K562 (cell line): Measurements from ENCODE around the gene ALDH8A1. TPM values are rescaled to one million over a fixed set of nuclear protein-coding genes. Genes with fewer than 3 reads are reported as not detected.

Experiments
- ATAC-seq: fragments of 200-7000 bp; cut with Tn5 transposase; 3 replicates; pipeline ENCODE4 v1.9.1; 2020; ENCODE audit warnings: moderate library complexity
- BruUV-seq: library from RNA; stranded (reverse); fragments of 400-500 nt; replicated peaks from 2 replicates; lab custom pipeline; 2021; lab: Mats Ljungman, UMichigan
- CTCF ChIA-PET: fragments of 300-600 bp; formaldehyde crosslinking; extraction: SDS; loops from one replicate; lab custom pipeline; 2021; ENCODE audit warnings: low intra/inter-chr PET ratio; lab: Yijun Ruan, JAX
- POLR2A ChIA-PET: fragments of 300-600, 350-650 bp; sonication (Branson Sonifier 250); formaldehyde crosslinking; extraction: SDS; loops from one replicate; lab custom pipeline; 2021; ENCODE audit warnings: antibody characterized with exemption, inconsistent platforms; lab: Yijun Ruan, JAX
- DNase-seq, 4 experiments: peaks; one replicate each; pipeline versions ENCODE4 v3.0.0 to v3.0.0-alpha.2; 2011 to 2018; ENCODE audit warnings: low spot score in 3 of 4, mixed read lengths in 3 of 4; ENCODE audit errors: extremely low read depth in 1 of 4
- FAIRE-seq: peaks from 2 replicates; lab custom pipeline; 2011; peaks lifted over from hg19 to GRCh38; lab: Jason Lieb, UNC
- H2AFZ ChIP-seq: 2 replicates; pipeline ENCODE4 v1.6.0; 2011; ENCODE audit warnings: low read depth, low read length, control low read depth, inconsistent platforms
- H3K27ac ChIP-seq: fragments of 200-600 bp; 3 replicates; pipeline ENCODE4 v1.8.0; 2011; ENCODE audit warnings: low read depth, mild to moderate bottlenecking, control low read depth, inconsistent platforms, low read length, moderate library complexity, mixed read lengths; ENCODE audit errors: extremely low read depth
- H3K27me3 ChIP-seq, 2 experiments: fragments of 300-600 bp in 1 of 2; 2 replicates in 1 of 2; 3 replicates in 1 of 2; pipeline versions ENCODE4 v1.6.0 to v1.8.0; 2011; ENCODE audit warnings: inconsistent platforms in 2 of 2, low read length in 2 of 2, mild to moderate bottlenecking in 1 of 2, mixed read lengths in 1 of 2, moderate library complexity in 1 of 2; ENCODE audit not compliant: control insufficient read depth in 2 of 2, insufficient read depth in 2 of 2
- H3K36me3 ChIP-seq: fragments of 300-600 bp; 3 replicates; pipeline ENCODE4 v1.8.0; 2011; ENCODE audit warnings: mild to moderate bottlenecking, low read length, inconsistent platforms; ENCODE audit not compliant: control insufficient read depth, insufficient read depth
- H3K4me1 ChIP-seq, 2 experiments: fragments of 200-600 bp in 1 of 2; replicated peaks in 1 of 2; 2 replicates in 1 of 2; 3 replicates in 1 of 2; pipeline versions ENCODE4 v1.5.1 to v1.8.0; 2011; ENCODE audit warnings: inconsistent platforms in 2 of 2, low read length in 2 of 2, mild to moderate bottlenecking in 1 of 2, mixed read lengths in 1 of 2, moderate library complexity in 1 of 2; ENCODE audit not compliant: control insufficient read depth in 2 of 2, insufficient read depth in 2 of 2
- H3K4me2 ChIP-seq: 2 replicates; pipeline ENCODE4 v1.6.1; 2011; ENCODE audit warnings: low read length, control low read depth, inconsistent platforms, mixed read lengths; ENCODE audit not compliant: insufficient read depth
- H3K4me3 ChIP-seq: fragments of 200-600 bp; sonication (generic), shearing (Covaris generic); 2 replicates; pipeline ENCODE4 v1.5.1; 2016; ENCODE audit warnings: control low read depth, inconsistent platforms
- H3K79me2 ChIP-seq: fragments of 200-600 bp; 3 replicates; pipeline ENCODE4 v1.8.0; 2011; ENCODE audit warnings: low read length, inconsistent platforms; ENCODE audit not compliant: control insufficient read depth, insufficient read depth
- H3K9ac ChIP-seq, 2 experiments: 2 replicates each; pipeline versions ENCODE4 v1.6.0 to v1.6.1; 2011; ENCODE audit warnings: low read depth in 2 of 2, low read length in 2 of 2, control low read depth in 1 of 2, inconsistent platforms in 1 of 2, mild to moderate bottlenecking in 1 of 2, mixed read lengths in 1 of 2; ENCODE audit not compliant: insufficient read depth in 1 of 2
- H3K9me1 ChIP-seq: one replicate; pipeline ENCODE4 v1.6.0; 2011; ENCODE audit warnings: inconsistent platforms, mild to moderate bottlenecking, low read length, moderate library complexity; ENCODE audit not compliant: control insufficient read depth, insufficient read depth
- H3K9me3 ChIP-seq: replicated peaks from 2 replicates; pipeline ENCODE4 v1.5.1; 2011; ENCODE audit warnings: low read depth, low read length, inconsistent platforms; ENCODE audit not compliant: control insufficient read depth, insufficient read depth
- H4K20me1 ChIP-seq: replicated peaks from 2 replicates; pipeline ENCODE4 v1.6.1; 2011; ENCODE audit warnings: low read length, inconsistent platforms, mixed read lengths; ENCODE audit not compliant: control insufficient read depth, insufficient read depth
- CREM ChIP-seq: IDR thresholded peaks from 2 replicates; pipeline ENCODE4 v1.6.1; 2014; ENCODE audit warnings: antibody characterized with exemption, low read depth
- FIP1L1 ChIP-seq: fragments of 200-400 bp; formaldehyde crosslinking; IDR thresholded peaks from 2 replicates; pipeline ENCODE4 v1.6.1; 2018; ENCODE audit warnings: mild to moderate bottlenecking, low read depth, low read length; ENCODE audit not compliant: poor library complexity, severe bottlenecking
- GABPA ChIP-seq: fragments of 200-800 bp; sonication (Bioruptor generic); conservative IDR thresholded peaks from 2 replicates; pipeline ENCODE4 v1.6.1; 2016; ENCODE audit warnings: low read depth, missing genetic modification characterization, missing compliant biosample characterization
- KDM5B ChIP-seq: fragments of 200-600 bp; sonication (generic); IDR thresholded peaks from 2 replicates; pipeline ENCODE4 v1.6.1; 2012; ENCODE audit warnings: low read depth, mild to moderate bottlenecking, moderate library complexity, low read length, control low read depth, inconsistent platforms; ENCODE audit not compliant: insufficient replicate concordance
- NFE2L1 ChIP-seq: fragments of 450-650 bp; IDR thresholded peaks from 2 replicates; pipeline ENCODE4 v1.6.1; 2016; ENCODE audit warnings: missing genetic modification characterization, low read depth, mild to moderate bottlenecking, missing compliant biosample characterization, moderate library complexity, borderline replicate concordance
- YY1 ChIP-seq, 3 experiments: IDR thresholded peaks; 2 replicates each; pipeline ENCODE4 v1.6.1; 2011; ENCODE audit warnings: low read length in 2 of 3, mild to moderate bottlenecking in 2 of 3, moderate library complexity in 2 of 3, borderline replicate concordance in 1 of 3, control low read depth in 1 of 3, low read depth in 1 of 3; ENCODE audit not compliant: insufficient read depth in 3 of 3, insufficient replicate concordance in 2 of 3, control insufficient read depth in 1 of 3, insufficient read length in 1 of 3; ENCODE audit errors: extremely low read depth in 1 of 3
- ZNF175 ChIP-seq: fragments of 200-800 bp; sonication (Bioruptor generic); IDR thresholded peaks from 2 replicates; pipeline ENCODE4 v1.6.1; 2016; ENCODE audit warnings: low read depth, mild to moderate bottlenecking, missing genetic modification characterization, missing compliant biosample characterization
- ZNF766 ChIP-seq: fragments of 200-800 bp; sonication (Bioruptor generic); conservative IDR thresholded peaks from 2 replicates; pipeline ENCODE4 v1.6.1; 2016; ENCODE audit warnings: missing genetic modification characterization, missing compliant biosample characterization
- WGBS: fragments of 100-300 bp; shearing (Covaris generic); methylation state at CpG from one replicate; pipeline ENCODE4 v1.1.6; 2016; ENCODE audit warnings: low coverage, mixed read lengths; ENCODE audit not compliant: insufficient coverage; ENCODE audit errors: missing lambda C conversion rate; 5-methylcytosine and 5-hydroxymethylcytosine counted together
- in situ Hi-C: fragments of 300-500 bp; cut with MboI; formaldehyde crosslinking; loops from 4 replicates; pipeline ENCODE4 v1.15.0; 2018; ENCODE audit warnings: inconsistent platforms, mixed read lengths
- intact Hi-C: fragments of 100-400 bp; cut with micrococcal nuclease; formaldehyde crosslinking; loops from 2 replicates; pipeline ENCODE4 v1.14.2; 2022
- polyA plus RNA-seq, 8 experiments: library from polyadenylated mRNA; depleted of rRNA in 4 of 8; stranded (reverse) in 5 of 8; unstranded in 3 of 8; fragments of >200 nt; fragmentation: Nextera tagmentation in 2 of 8; fragmentation: Illumina TruSeq in 1 of 8; extraction: Ambion mirVana in 2 of 8; extraction: Trizol in 1 of 8; gene quantifications; 2 replicates each; pipeline versions ENCODE4 v1.2.1 to v1.2.3, GENCODE V29; 2011 to 2014; ENCODE audit warnings: inconsistent platforms in 1 of 8, missing spikeins in 1 of 8
- total RNA-seq, 7 experiments: library from RNA; depleted of rRNA in 6 of 7; stranded (reverse); fragments of >200 nt in 6 of 7; fragmentation: Illumina TruSeq in 2 of 7; extraction: Trizol in 2 of 7; gene quantifications; 2 replicates each; pipeline versions ENCODE4 v1.2.1 to v1.2.3, GENCODE V29; 2011 to 2021; ENCODE audit warnings: low replicate concordance in 1 of 7
- TF ChIP-seq, protein P1 (sequence below): fragments of 450-650 bp; formaldehyde crosslinking; IDR thresholded peaks from 2 replicates; pipeline ENCODE4 v1.4.0; 2022; ENCODE audit warnings: missing genetic modification characterization
- TF ChIP-seq, protein P2 (sequence below): fragments of 250-450 bp; sonication (Bioruptor Pico); IDR thresholded peaks from 2 replicates; pipeline ENCODE4 v1.5.0; 2021; ENCODE audit warnings: mild to moderate bottlenecking, borderline replicate concordance

The ALDH8A1 gene
- total and polyA plus RNA-seq, 9 of the 15 experiments (the other 6 are each of a cell fraction or from before 2014, with no cell fraction given), result 0.03 to 0.18 (median 0.04) TPM; not detected in 2

DNA sequence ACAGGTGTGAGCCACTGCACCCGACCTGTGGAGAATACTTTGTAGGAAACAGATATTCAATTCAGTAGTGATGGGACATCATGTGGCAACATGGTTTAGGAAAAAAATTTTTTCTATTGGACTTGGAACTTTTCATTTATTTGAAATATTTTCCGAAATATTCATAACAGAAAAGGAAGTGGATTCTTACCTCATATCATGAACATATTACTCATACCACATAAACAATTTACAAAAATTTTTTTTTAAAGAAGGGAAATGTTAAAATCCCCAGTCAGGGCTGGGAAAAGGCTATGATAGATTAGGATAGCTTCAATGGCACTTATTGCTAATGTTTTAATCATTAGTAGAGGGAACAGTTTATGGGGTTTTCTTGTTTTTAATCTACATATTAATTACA, 6.8 kb upstream of the ALDH8A1 start:
- no peak overlapping the region for H3K27ac ChIP-seq
- peaks cover 10% of the 10 kb centered on the region; the same call in 2 of the 3 replicates for H3K36me3 ChIP-seq
- no peak overlapping the region for H2AFZ ChIP-seq
- DNase-seq (no peak), FAIRE-seq (no peak), ATAC-seq (no peak)
- no TSS peak for BruUV-seq
- H3K9me3 ChIP-seq, result no peaks in the 10 kb centered on the region
- intact Hi-C loops, result no loop called here
- no peaks in the 10 kb centered on the region for H3K4me1 ChIP-seq
- H3K79me2 ChIP-seq, result no peaks in the 10 kb centered on the region
- H3K4me3 ChIP-seq, result no peak overlapping the region
- in situ Hi-C loops, result no loop called here
- no peak overlapping the region for H3K4me2 ChIP-seq
- no peaks in the 10 kb centered on the region for H3K9me1 ChIP-seq
- H3K27me3 ChIP-seq, result no peaks in the 10 kb centered on the region
- H4K20me1 ChIP-seq, result no peaks in the 10 kb centered on the region
- 77% methylated on average over 2 of the region's 2 CpGs for WGBS
- ChIA-PET CTCF (no interaction called here), POLR2A (no interaction called here)
- TF ChIP-seq ZNF766, result no peak
- TF ChIP-seq ZNF175 (CRISPR knock-in tag), result no peak
- TF ChIP-seq FIP1L1, result no peak
- no peak for TF ChIP-seq NFE2L1
- TF ChIP-seq, protein P1, sequence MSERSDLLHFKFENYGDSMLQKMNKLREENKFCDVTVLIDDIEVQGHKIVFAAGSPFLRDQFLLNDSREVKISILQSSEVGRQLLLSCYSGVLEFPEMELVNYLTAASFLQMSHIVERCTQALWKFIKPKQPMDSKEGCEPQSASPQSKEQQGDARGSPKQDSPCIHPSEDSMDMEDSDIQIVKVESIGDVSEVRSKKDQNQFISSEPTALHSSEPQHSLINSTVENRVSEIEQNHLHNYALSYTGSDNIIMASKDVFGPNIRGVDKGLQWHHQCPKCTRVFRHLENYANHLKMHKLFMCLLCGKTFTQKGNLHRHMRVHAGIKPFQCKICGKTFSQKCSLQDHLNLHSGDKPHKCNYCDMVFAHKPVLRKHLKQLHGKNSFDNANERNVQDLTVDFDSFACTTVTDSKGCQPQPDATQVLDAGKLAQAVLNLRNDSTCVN (CRISPR knock-in tag), result no peak
- TF ChIP-seq CREM, result no peak
- TF ChIP-seq YY1 (IDR thresholded peaks at IDR 0.05; ENCODE audit: borderline replicate concordance in 1 of 3, control insufficient read depth in 1 of 3, extremely low read depth in 1 of 3, insufficient read depth in 3 of 3, insufficient read length in 1 of 3, insufficient replicate concordance in 2 of 3, low read depth in 1 of 3, low read length in 2 of 3), result no peak
- TF ChIP-seq, protein P2, sequence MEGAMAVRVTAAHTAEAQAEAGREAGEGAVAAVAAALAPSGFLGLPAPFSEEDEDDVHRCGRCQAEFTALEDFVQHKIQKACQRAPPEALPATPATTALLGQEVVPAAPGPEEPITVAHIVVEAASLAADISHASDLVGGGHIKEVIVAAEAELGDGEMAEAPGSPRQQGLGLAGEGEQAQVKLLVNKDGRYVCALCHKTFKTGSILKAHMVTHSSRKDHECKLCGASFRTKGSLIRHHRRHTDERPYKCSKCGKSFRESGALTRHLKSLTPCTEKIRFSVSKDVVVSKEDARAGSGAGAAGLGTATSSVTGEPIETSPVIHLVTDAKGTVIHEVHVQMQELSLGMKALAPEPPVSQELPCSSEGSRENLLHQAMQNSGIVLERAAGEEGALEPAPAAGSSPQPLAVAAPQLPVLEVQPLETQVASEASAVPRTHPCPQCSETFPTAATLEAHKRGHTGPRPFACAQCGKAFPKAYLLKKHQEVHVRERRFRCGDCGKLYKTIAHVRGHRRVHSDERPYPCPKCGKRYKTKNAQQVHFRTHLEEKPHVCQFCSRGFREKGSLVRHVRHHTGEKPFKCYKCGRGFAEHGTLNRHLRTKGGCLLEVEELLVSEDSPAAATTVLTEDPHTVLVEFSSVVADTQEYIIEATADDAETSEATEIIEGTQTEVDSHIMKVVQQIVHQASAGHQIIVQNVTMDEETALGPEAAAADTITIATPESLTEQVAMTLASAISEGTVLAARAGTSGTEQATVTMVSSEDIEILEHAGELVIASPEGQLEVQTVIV (CRISPR knock-in tag), result no peak
- TF ChIP-seq KDM5B, result no peak
- TF ChIP-seq GABPA (tag), result no peak
- TF ChIP-seq, all 486 proteins: peak for 0
- no peak overlapping the region for H3K9ac ChIP-seq
